SK-N-SH (cell line): ENCODE data around the gene CDH4. TPM values are rescaled to one million over a fixed set of nuclear protein-coding genes. Genes with fewer than 3 reads are reported as not detected.

Experiments used
- CTCF ChIA-PET: fragments of 300-600, 350-600 bp; formaldehyde crosslinking; extraction: SDS; loops from one replicate; lab custom pipeline; 2021; lab: Yijun Ruan, JAX
- POLR2A ChIA-PET: fragments of 350-600 bp; sonication (Branson Sonifier 250); formaldehyde crosslinking; extraction: SDS; loops from one replicate; lab custom pipeline; 2020; ENCODE audit warnings: antibody characterized with exemption, inconsistent platforms; lab: Yijun Ruan, JAX
- DNase-seq: peaks from one replicate; pipeline ENCODE4 v3.0.0; 2012
- H2AFZ ChIP-seq: fragments of 200-600 bp; sonication (generic); 2 replicates; pipeline ENCODE4 v1.8.1; 2016; ENCODE audit warnings: antibody characterized with exemption, mild to moderate bottlenecking, low read depth
- H3F3A ChIP-seq: fragments of 200-600 bp; sonication (generic); replicated peaks from 2 replicates; pipeline ENCODE3; 2016; ENCODE audit warnings: antibody characterized with exemption, mild to moderate bottlenecking; ENCODE audit not compliant: insufficient read depth
- H3K27ac ChIP-seq, 2 experiments: fragments of 200-500 bp in 1 of 2; fragments of 200-600 bp in 1 of 2; sonication (Bioruptor generic) in 1 of 2; sonication (generic), shearing (Covaris generic) in 1 of 2; 2 replicates each; pipeline versions ENCODE4 v1.5.1 to v1.6.1; 2014 to 2016; ENCODE audit warnings: low read depth in 2 of 2, inconsistent platforms in 1 of 2, low read length in 1 of 2, mild to moderate bottlenecking in 1 of 2, mixed read lengths in 1 of 2
- H3K27me3 ChIP-seq: fragments of 200-600 bp; sonication (generic), shearing (Covaris generic); 2 replicates; pipeline ENCODE4 v1.6.1; 2016; ENCODE audit warnings: mixed run types; ENCODE audit not compliant: insufficient read depth
- H3K36me3 ChIP-seq, 2 experiments: fragments of 200-500 bp in 1 of 2; fragments of 200-600 bp in 1 of 2; sonication (Bioruptor generic) in 1 of 2; sonication (generic) in 1 of 2; replicated peaks in 1 of 2; 2 replicates each; pipeline versions ENCODE3 to v1.5.1; 2014 to 2016; ENCODE audit warnings: low read length in 1 of 2, mild to moderate bottlenecking in 1 of 2; ENCODE audit not compliant: insufficient read depth in 2 of 2, control insufficient read depth in 1 of 2
- H3K4me1 ChIP-seq, 2 experiments: fragments of 200-500 bp in 1 of 2; fragments of 200-600 bp in 1 of 2; sonication (Bioruptor generic) in 1 of 2; sonication (generic), shearing (Covaris generic) in 1 of 2; 2 replicates each; pipeline versions ENCODE4 v1.5.1 to v1.6.1; 2014 to 2016; ENCODE audit warnings: low read depth in 1 of 2, low read length in 1 of 2, mixed run types in 1 of 2; ENCODE audit not compliant: insufficient read depth in 2 of 2, control insufficient read depth in 1 of 2
- H3K4me2 ChIP-seq: fragments of 200-600 bp; sonication (generic), shearing (Covaris generic); 2 replicates; pipeline ENCODE4 v1.6.1; 2017; ENCODE audit warnings: mixed run types
- H3K4me3 ChIP-seq, 2 experiments: fragments of 200-500 bp in 1 of 2; fragments of 200-600 bp in 1 of 2; sonication (Bioruptor generic) in 1 of 2; sonication (generic), shearing (Covaris generic) in 1 of 2; 2 replicates each; pipeline versions ENCODE4 v1.5.1 to v1.8.1; 2014 to 2016; ENCODE audit warnings: low read depth in 2 of 2, inconsistent platforms in 1 of 2, low read length in 1 of 2, mild to moderate bottlenecking in 1 of 2, mixed read lengths in 1 of 2, moderate library complexity in 1 of 2
- H3K79me2 ChIP-seq: fragments of 200-600 bp; sonication (generic); 2 replicates; pipeline ENCODE4 v1.8.1; 2017; ENCODE audit warnings: mild to moderate bottlenecking; ENCODE audit not compliant: insufficient read depth
- H3K9ac ChIP-seq: fragments of 200-600 bp; sonication (generic); 2 replicates; pipeline ENCODE4 v1.6.1; 2017; ENCODE audit warnings: mixed run types
- H3K9me2 ChIP-seq: fragments of 200-600 bp; sonication (generic); 2 replicates; pipeline ENCODE4 v1.6.1; 2017; ENCODE audit warnings: mixed run types
- H3K9me3 ChIP-seq: fragments of 200-600 bp; sonication (generic); 2 replicates; pipeline ENCODE4 v1.6.1; 2017; ENCODE audit warnings: mixed run types, mild to moderate bottlenecking, moderate library complexity
- H4K20me1 ChIP-seq: fragments of 200-600 bp; sonication (generic); 2 replicates; pipeline ENCODE4 v1.6.1; 2017; ENCODE audit warnings: mild to moderate bottlenecking, mixed run types; ENCODE audit not compliant: insufficient read depth
- ELF1 ChIP-seq: IDR thresholded peaks from 2 replicates; pipeline ENCODE4 v1.4.0; 2012
- EP300 ChIP-seq, 2 experiments: IDR thresholded peaks; 2 replicates each; pipeline versions ENCODE4 v1.4.0 to v1.6.1; 2012; ENCODE audit warnings: borderline replicate concordance in 1 of 2, low read depth in 1 of 2, low read length in 1 of 2
- EZH2phosphoT487 ChIP-seq: fragments of 200-600 bp; sonication (generic); IDR thresholded peaks from 2 replicates; pipeline ENCODE4 v1.6.1; 2017; ENCODE audit warnings: low read depth, mixed run types, mild to moderate bottlenecking, antibody characterized with exemption, moderate library complexity, borderline replicate concordance
- FOXJ3 ChIP-seq: sonication (generic); formaldehyde crosslinking; IDR thresholded peaks from 2 replicates; pipeline ENCODE4 v1.5.1; 2020; ENCODE audit warnings: mild to moderate bottlenecking, missing genetic modification reagents
- FOXM1 ChIP-seq: IDR thresholded peaks from 2 replicates; pipeline ENCODE4 v1.4.0; 2012; ENCODE audit warnings: low read depth, mild to moderate bottlenecking
- GABPA ChIP-seq: IDR thresholded peaks from 2 replicates; pipeline ENCODE4 v1.4.0; 2012; ENCODE audit warnings: low read depth, mild to moderate bottlenecking
- JUND ChIP-seq: IDR thresholded peaks from 2 replicates; pipeline ENCODE4 v1.4.0; 2012
- MAX ChIP-seq: IDR thresholded peaks from 2 replicates; pipeline ENCODE4 v1.4.0; 2012; ENCODE audit warnings: low read depth
- NFIC ChIP-seq: IDR thresholded peaks from 2 replicates; pipeline ENCODE4 v1.4.0; 2012; ENCODE audit warnings: borderline replicate concordance
- RFX5 ChIP-seq: IDR thresholded peaks from 2 replicates; pipeline ENCODE4 v1.6.1; 2012; ENCODE audit warnings: mild to moderate bottlenecking, improper control_type of control experiment, low read length
- RXRA ChIP-seq: IDR thresholded peaks from 2 replicates; pipeline ENCODE4 v1.4.0; 2012; ENCODE audit warnings: low read depth, mild to moderate bottlenecking, borderline replicate concordance
- TEAD4 ChIP-seq: IDR thresholded peaks from 2 replicates; pipeline ENCODE4 v1.4.0; 2012; ENCODE audit warnings: mild to moderate bottlenecking, borderline replicate concordance; ENCODE audit not compliant: insufficient read depth
- USF1 ChIP-seq: IDR thresholded peaks from 2 replicates; pipeline ENCODE4 v1.4.0; 2012; ENCODE audit warnings: low read depth, borderline replicate concordance
- USF2 ChIP-seq: fragments of 150-350 bp; IDR thresholded peaks from 2 replicates; pipeline ENCODE4 v1.6.1; 2017; ENCODE audit warnings: antibody characterized with exemption, low read length, low read depth, borderline replicate concordance
- WGBS: methylation state at CpG from one replicate; pipeline ENCODE4 v1.1.6; 2017; ENCODE audit warnings: low lambda C conversion rate; 5-methylcytosine and 5-hydroxymethylcytosine counted together
- polyA plus RNA-seq, 3 experiments: library from polyadenylated mRNA; depleted of rRNA; stranded (reverse); fragments of >200 nt; gene quantifications; 2 replicates each; pipeline ENCODE4 v1.2.3, GENCODE V29; 2012

Gene CDH4
- polyA plus RNA-seq, 1 of the 3 experiments (the other 2 are of a cell fraction): not detected

- no peak overlapping the region for H2AFZ ChIP-seq
- ChIA-PET CTCF (no interaction called here), POLR2A (no interaction called here)
- H3K4me1 ChIP-seq: no peaks in the 10 kb centered on the region
- no peak overlapping the region for H3K27ac ChIP-seq
- no peak overlapping the region for H3K4me2 ChIP-seq
- H3K9ac ChIP-seq: no peak overlapping the region
- H3K9me2 ChIP-seq: no peaks in the 10 kb centered on the region
- no peak overlapping the region for H3K4me3 ChIP-seq
- H3K79me2 ChIP-seq: no peaks in the 10 kb centered on the region
- TF ChIP-seq GABPA (no peak), USF2 (no peak), EP300 (IDR thresholded peaks at IDR 0.05; ENCODE audit: borderline replicate concordance in 1 of 2, low read depth in 1 of 2, low read length in 1 of 2) (no peak)
- DNase-seq: no peak
- no peaks in the 10 kb centered on the region for H3K27me3 ChIP-seq
- H3K36me3 ChIP-seq: no peaks in the 10 kb centered on the region
- H3K9me3 ChIP-seq: no peaks in the 10 kb centered on the region
- no peaks in the 10 kb centered on the region for H4K20me1 ChIP-seq
- WGBS: 56% methylated on average over 14 of the region's 16 CpGs
- no peaks in the 10 kb centered on the region for H3F3A ChIP-seq
Observed at GRCh38 chr20:61480158-61480825, 228.2 kb downstream of the CDH4 start.

- no peak overlapping the region for H3K4me3 ChIP-seq
- no peak for DNase-seq
- no peaks in the 10 kb centered on the region for H3K9me3 ChIP-seq
- 46% methylated on average over 15 of the region's 18 CpGs for WGBS
- no peak overlapping the region for H3K9ac ChIP-seq
- no peaks in the 10 kb centered on the region for H4K20me1 ChIP-seq
- POLR2A ChIA-PET: no interaction called here
- CTCF ChIA-PET: no interaction called here
- H3K36me3 ChIP-seq: no peaks in the 10 kb centered on the region
- H3K4me2 ChIP-seq: no peak overlapping the region
- no peaks in the 10 kb centered on the region for H3K27me3 ChIP-seq
- no peak overlapping the region for H2AFZ ChIP-seq
- no peaks in the 10 kb centered on the region for H3K79me2 ChIP-seq
- no peak for TF ChIP-seq MAX
- TF ChIP-seq RXRA: no peak
- TF ChIP-seq RFX5: no peak
- no peak for TF ChIP-seq JUND
- no peak for TF ChIP-seq FOXJ3 (CRISPR knock-in tag)
- no peaks in the 10 kb centered on the region for H3F3A ChIP-seq
- H3K4me1 ChIP-seq: no peaks in the 10 kb centered on the region
- H3K9me2 ChIP-seq: no peaks in the 10 kb centered on the region
- H3K27ac ChIP-seq: no peak overlapping the region
Observed at GRCh38 chr20:61482056-61482887, 230.2 kb downstream of the CDH4 start.

GRCh38 chr20:61482901-61483300 lies 230.8 kb downstream of the CDH4 start:
- Histone ChIP-seq H3K27me3 (no peaks in the 10 kb centered on the region), H3F3A (no peaks in the 10 kb centered on the region), H3K36me3 (no peaks in the 10 kb centered on the region), H3K9me2 (no peaks in the 10 kb centered on the region), H3K27ac (no peak overlapping the region), H3K79me2 (no peaks in the 10 kb centered on the region), H3K4me2 (no peak overlapping the region), H3K9ac (no peak overlapping the region), H4K20me1 (no peaks in the 10 kb centered on the region), H3K4me3 (no peak overlapping the region), H3K4me1 (no peaks in the 10 kb centered on the region), H3K9me3 (no peaks in the 10 kb centered on the region), H2AFZ (no peak overlapping the region)
- no peak for DNase-seq
- CTCF ChIA-PET: no interaction called here
- POLR2A ChIA-PET: no interaction called here
- WGBS: 34% methylated on average over 2 of the region's 3 CpGs
- no peak for TF ChIP-seq RXRA
- no peak for TF ChIP-seq FOXM1
- TF ChIP-seq USF1: no peak
- no peak for TF ChIP-seq NFIC
- no peak for TF ChIP-seq TEAD4
- TF ChIP-seq ELF1: no peak
- no peak for TF ChIP-seq EZH2phosphoT487
